Thymus (tissue), 11 donors: ENCODE results near the gene YJU2. TPM values are rescaled to one million over a fixed set of nuclear protein-coding genes. Genes with fewer than 3 reads are reported as not detected.
"Not testable (repeated sequence)": the region's sequence is repeated elsewhere in the genome, so short reads cannot be mapped to it uniquely, and the experiment has no call there.

Experiments
- DNase-seq, 9 donors: peaks; one replicate each; pipeline ENCODE4 v3.0.0-alpha.2; 2013; ENCODE audit warnings: low spot score in 9 of 9, low read depth in 6 of 9, missing footprints in 1 of 9
- H3K27ac ChIP-seq, 2 donors: one replicate each; pipeline ENCODE4 v1.5.1; 2013; ENCODE audit warnings: control low read depth in 1 of 2, low read depth in 1 of 2, low read length in 1 of 2, mild to moderate bottlenecking in 1 of 2, moderate library complexity in 1 of 2
- H3K27me3 ChIP-seq, 2 donors: one replicate each; pipeline ENCODE4 v1.5.1; 2013; ENCODE audit warnings: low read length in 1 of 2; ENCODE audit not compliant: control insufficient read depth in 2 of 2, insufficient read depth in 1 of 2
- H3K36me3 ChIP-seq, 2 donors: one replicate each; pipeline ENCODE4 v1.5.1; 2013; ENCODE audit warnings: low read length in 1 of 2, mild to moderate bottlenecking in 1 of 2, moderate library complexity in 1 of 2; ENCODE audit not compliant: control insufficient read depth in 2 of 2, insufficient read depth in 2 of 2
- H3K4me1 ChIP-seq, 2 donors: one replicate each; pipeline ENCODE4 v1.5.1; 2013; ENCODE audit warnings: low read length in 2 of 2; ENCODE audit not compliant: control insufficient read depth in 2 of 2, insufficient read depth in 2 of 2
- H3K4me3 ChIP-seq, 2 donors: one replicate each; pipeline ENCODE4 v1.5.1; 2013; ENCODE audit warnings: low read length in 2 of 2, control low read depth in 1 of 2, mild to moderate bottlenecking in 1 of 2
- H3K9me3 ChIP-seq, 2 donors: one replicate each; pipeline ENCODE4 v1.5.1; 2013; ENCODE audit warnings: low read length in 1 of 2, mild to moderate bottlenecking in 1 of 2; ENCODE audit not compliant: control insufficient read depth in 2 of 2, insufficient read depth in 1 of 2
- WGBS: extraction: QIAGEN DNeasy Blood & Tissue Kit; methylation state at CpG from one replicate; pipeline ENCODE4 v1.1.7; 2013; 5-methylcytosine and 5-hydroxymethylcytosine counted together
- polyA plus RNA-seq: library from polyadenylated mRNA; stranded (reverse); fragments of 200-250 nt; gene quantifications from one replicate; pipeline ENCODE4 v1.2.3, GENCODE V29; 2013
- total RNA-seq: library from RNA; stranded (reverse); fragments of 120-200 nt; gene quantifications from one replicate; pipeline ENCODE4 v1.2.4, GENCODE V29; 2013
- donor health status: healthy.

YJU2 gene
- total and polyA plus RNA-seq, 2 donors: 22.6 to 26.8 TPM

GRCh38 chr19:4233282-4233853 is 13.5 kb upstream of the YJU2 start:
- no peaks in the 10 kb centered on the region for H3K36me3 ChIP-seq
- H3K9me3 ChIP-seq: peaks cover 0 to 5% of the 10 kb centered on the region in 2 donors
- peaks cover 0 to 4% of the 10 kb centered on the region in 2 donors for H3K4me1 ChIP-seq
- peak in 4 of 9 donors; percentile 20 to 48 (median 41) for DNase-seq
- peaks cover 0 to 18% of the 10 kb centered on the region in 2 donors for H3K27me3 ChIP-seq
- H3K4me3 ChIP-seq: no peak overlapping the region
- WGBS: 43% methylated on average over 11 of the region's 11 CpGs
- H3K27ac ChIP-seq: no peak overlapping the region

DNA sequence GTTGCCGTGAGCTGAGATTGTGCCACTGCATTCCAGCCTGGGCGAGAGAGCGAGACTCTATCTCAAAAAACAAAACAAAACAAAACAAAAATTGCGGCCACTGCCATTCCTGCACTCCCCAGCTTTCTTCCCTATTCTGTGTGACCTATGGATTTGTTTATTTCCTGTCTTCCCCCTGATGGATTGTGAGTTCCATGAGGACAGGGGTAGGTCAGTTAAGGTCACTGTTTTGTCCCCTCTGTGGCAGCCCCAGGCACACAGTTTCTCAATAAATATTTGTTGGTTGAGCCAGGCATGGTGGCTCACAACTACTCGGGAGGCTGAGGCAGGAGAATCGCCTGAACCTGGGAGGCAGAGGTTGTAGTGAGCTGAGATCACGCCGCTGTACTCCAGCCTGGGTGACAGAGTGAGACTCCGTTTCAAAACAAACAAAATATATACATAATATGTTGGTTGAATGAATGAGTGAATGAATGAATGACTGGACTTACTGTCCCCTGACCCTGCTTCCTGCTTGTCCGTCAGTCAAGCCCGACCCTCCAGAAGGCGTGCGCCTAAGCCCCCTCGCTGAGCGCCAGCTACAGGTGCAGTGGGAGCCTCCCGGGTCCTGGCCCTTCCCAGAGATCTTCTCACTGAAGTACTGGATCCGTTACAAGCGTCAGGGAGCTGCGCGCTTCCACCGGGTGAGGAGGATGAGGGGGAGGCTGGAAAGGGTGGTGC is 12.6 kb upstream of the YJU2 start:
- H3K4me3 ChIP-seq: no peak overlapping the region
- peaks cover 0 to 3% of the 10 kb centered on the region in 2 donors for H3K9me3 ChIP-seq
- DNase-seq: no peak
- H3K27me3 ChIP-seq: peaks cover 0 to 11% of the 10 kb centered on the region in 2 donors
- no peaks in the 10 kb centered on the region for H3K4me1 ChIP-seq
- 79% methylated on average over 21 of the region's 21 CpGs for WGBS
- H3K27ac ChIP-seq: no peak overlapping the region
- H3K36me3 ChIP-seq: no peaks in the 10 kb centered on the region

GRCh38 chr19:4234862-4235201 is 12.0 kb upstream of the YJU2 start:
- peaks cover 0 to 7% of the 10 kb centered on the region in 2 donors for H3K27me3 ChIP-seq

GRCh38 chr19:4237510-4237909 is 9.4 kb upstream of the YJU2 start:
- H3K4me1 ChIP-seq, H3K36me3 ChIP-seq, H3K27ac ChIP-seq, DNase-seq, H3K4me3 ChIP-seq, H3K27me3 ChIP-seq: not testable (repeated sequence)
- 96% methylated on average over 16 of the region's 16 CpGs for WGBS
- peaks cover 0 to 11% of the 10 kb centered on the region in 2 donors for H3K9me3 ChIP-seq

More at GRCh38 chr19:4234862-4235201, 12.0 kb upstream of the YJU2 start:
- Histone ChIP-seq H3K27ac (no peak overlapping the region), H3K9me3 (no peaks in the 10 kb centered on the region), H3K36me3 (no peaks in the 10 kb centered on the region), H3K4me3 (no peak overlapping the region), H3K4me1 (no peaks in the 10 kb centered on the region)
- WGBS: 88% methylated on average over 13 of the region's 13 CpGs
- no peak for DNase-seq

DNA sequence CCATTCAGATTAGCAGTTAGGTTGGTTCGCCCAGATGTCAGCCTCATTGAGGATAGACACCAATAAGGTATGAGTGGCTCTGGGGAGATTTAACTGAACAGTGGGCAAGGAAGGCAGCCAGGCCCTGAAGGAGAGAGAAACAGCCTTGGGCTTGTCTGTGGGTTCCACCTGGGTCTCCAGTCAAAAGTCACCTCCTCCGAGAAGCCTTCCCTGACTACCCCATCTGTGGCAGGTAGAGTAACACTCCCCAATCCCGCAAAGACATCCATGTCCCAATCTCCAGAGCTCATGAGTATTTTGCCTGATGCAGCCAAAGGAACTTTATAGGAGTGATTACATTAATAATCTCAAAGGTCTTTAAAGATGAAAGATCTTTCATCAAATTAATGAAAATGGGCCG is 8.0 kb upstream of the YJU2 start:
- 93% methylated on average over 4 of the region's 4 CpGs for WGBS
- H3K4me3 ChIP-seq: no peak overlapping the region
- H3K36me3 ChIP-seq: no peaks in the 10 kb centered on the region
- H3K9me3 ChIP-seq: peaks cover 0 to 12% of the 10 kb centered on the region in 2 donors
- peaks cover 0 to 4% of the 10 kb centered on the region in 2 donors for H3K27me3 ChIP-seq
- H3K4me1 ChIP-seq: no peaks in the 10 kb centered on the region
- no peak for DNase-seq
- H3K27ac ChIP-seq: no peak overlapping the region

GRCh38 chr19:4241824-4242430 is 5.0 kb upstream of the YJU2 start:
- Histone ChIP-seq H3K9me3 (peaks cover 0 to 12% of the 10 kb centered on the region in 2 donors), H3K4me1 (peaks cover 4 to 5% of the 10 kb centered on the region in 2 donors), H3K27ac (no peak overlapping the region), H3K36me3 (no peaks in the 10 kb centered on the region), H3K27me3 (no peaks in the 10 kb centered on the region), H3K4me3 (no peak overlapping the region)
- WGBS: 92% methylated on average over 5 of the region's 5 CpGs
- DNase-seq: no peak

GRCh38 chr19:4245938-4246337 is 942 bp upstream of the YJU2 start:
- H3K27me3 ChIP-seq, H3K4me3 ChIP-seq, H3K27ac ChIP-seq, DNase-seq: not testable (repeated sequence)
- H3K9me3 ChIP-seq: peaks cover 0 to 12% of the 10 kb centered on the region in 2 donors
- WGBS: 99% methylated on average over 6 of the region's 6 CpGs
- peaks cover 4 to 17% of the 10 kb centered on the region in 2 donors for H3K4me1 ChIP-seq
- H3K36me3 ChIP-seq: peaks cover 21 to 22% of the 10 kb centered on the region in 2 donors

DNA sequence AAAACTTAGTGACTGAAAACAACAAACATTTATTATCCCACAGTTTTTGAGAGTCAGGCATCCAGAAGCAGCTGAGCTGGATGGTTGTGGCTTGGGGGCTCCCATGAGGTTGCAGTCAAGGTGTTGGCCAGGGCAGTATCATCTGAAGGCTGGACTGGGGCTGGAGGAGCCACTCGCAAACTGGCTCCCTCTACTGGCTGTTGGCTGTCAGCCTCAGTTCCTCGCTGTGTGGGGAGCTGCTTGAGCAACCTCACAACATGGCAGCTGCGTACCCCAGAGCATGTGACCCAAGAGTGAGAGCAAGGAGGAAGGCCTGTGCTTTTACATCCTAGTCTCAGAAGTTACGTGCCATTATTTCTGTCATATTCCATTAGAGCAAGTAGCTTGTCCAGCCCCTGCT is 9.7 kb downstream of the YJU2 start:
- Histone ChIP-seq H3K36me3 (peaks cover 70 to 83% of the 10 kb centered on the region in 2 donors), H3K9me3 (peaks cover 7 to 27% of the 10 kb centered on the region in 2 donors), H3K4me1 (no peaks in the 10 kb centered on the region), H3K27ac (no peak overlapping the region), H3K27me3 (no peaks in the 10 kb centered on the region), H3K4me3 (no peak overlapping the region)
- 100% methylated on average over 4 of the region's 4 CpGs for WGBS
- no peak for DNase-seq

- WGBS: 88% methylated on average over 6 of the region's 6 CpGs
- H3K27me3 ChIP-seq: no peaks in the 10 kb centered on the region
- no peak overlapping the region for H3K4me3 ChIP-seq
- peaks cover 7 to 27% of the 10 kb centered on the region in 2 donors for H3K9me3 ChIP-seq
- H3K4me1 ChIP-seq: no peaks in the 10 kb centered on the region
- no peak overlapping the region for H3K27ac ChIP-seq
- H3K36me3 ChIP-seq: peaks cover 71 to 84% of the 10 kb centered on the region in 2 donors
- no peak for DNase-seq
These were observed 10.1 kb downstream of the YJU2 start for GRCh38 chr19:4257025-4257424.
